H54 (cell line): ENCODE data around the gene KIF21B.

Source experiments
- DNase-seq: peaks from one replicate; pipeline ENCODE4 v3.0.0; 2011; ENCODE audit warnings: low spot score, mixed read lengths; ENCODE audit not compliant: insufficient read length
- FAIRE-seq: peaks from 3 replicates; lab custom pipeline; 2011; peaks lifted over from hg19 to GRCh38; lab: Jason Lieb, UNC
- POLR2A ChIP-seq: IDR thresholded peaks from 2 replicates; pipeline ENCODE4 v1.6.1; 2011; ENCODE audit warnings: low read depth, mild to moderate bottlenecking, low read length

Gene KIF21B

GRCh38 chr1:201004732-201005131 lies 18.8 kb downstream of the KIF21B start:
- TF ChIP-seq POLR2A: no peak

GRCh38 chr1:201004154-201004553 lies 19.4 kb downstream of the KIF21B start:
- DNase-seq (no peak), FAIRE-seq (no peak)
- no peak for TF ChIP-seq POLR2A

More at GRCh38 chr1:201004732-201005131, 18.8 kb downstream of the KIF21B start:
- FAIRE-seq (no peak), DNase-seq (no peak)

- DNase-seq: no peak
- TF ChIP-seq POLR2A: no peak
- no peak for FAIRE-seq
Measured at GRCh38 chr1:201002510-201002909, 21.0 kb downstream of the KIF21B start.

- FAIRE-seq: no peak
- no peak for TF ChIP-seq POLR2A
- DNase-seq: no peak
Measured at GRCh38 chr1:201001962-201002361, 21.6 kb downstream of the KIF21B start.

DNA sequence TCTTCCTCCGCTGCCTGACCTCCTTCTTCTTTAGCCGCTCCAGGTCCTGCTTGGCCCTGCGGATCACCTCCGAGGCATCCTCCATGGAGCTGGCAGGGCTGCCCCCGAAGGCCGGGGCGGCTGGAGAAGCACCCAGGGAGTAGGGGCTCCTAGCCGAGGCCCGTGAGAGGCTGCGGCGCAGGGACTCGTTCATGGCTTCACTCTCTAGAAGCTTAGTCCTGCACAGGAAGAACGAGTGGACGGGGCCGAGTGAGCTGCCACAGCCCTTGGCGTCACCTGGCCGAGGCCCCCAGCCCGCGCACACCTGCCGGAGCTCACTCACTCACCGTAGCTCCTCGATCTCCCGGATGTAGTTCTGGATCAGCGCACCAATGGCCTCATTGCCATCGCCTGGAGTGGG lies 23.1 kb downstream of the KIF21B start:
- FAIRE-seq (no peak), DNase-seq (no peak)
- TF ChIP-seq POLR2A: no peak

GRCh38 chr1:200999667-201000066 lies 23.8 kb downstream of the KIF21B start:
- FAIRE-seq: no peak
- TF ChIP-seq POLR2A: no peak
- no peak for DNase-seq

DNA sequence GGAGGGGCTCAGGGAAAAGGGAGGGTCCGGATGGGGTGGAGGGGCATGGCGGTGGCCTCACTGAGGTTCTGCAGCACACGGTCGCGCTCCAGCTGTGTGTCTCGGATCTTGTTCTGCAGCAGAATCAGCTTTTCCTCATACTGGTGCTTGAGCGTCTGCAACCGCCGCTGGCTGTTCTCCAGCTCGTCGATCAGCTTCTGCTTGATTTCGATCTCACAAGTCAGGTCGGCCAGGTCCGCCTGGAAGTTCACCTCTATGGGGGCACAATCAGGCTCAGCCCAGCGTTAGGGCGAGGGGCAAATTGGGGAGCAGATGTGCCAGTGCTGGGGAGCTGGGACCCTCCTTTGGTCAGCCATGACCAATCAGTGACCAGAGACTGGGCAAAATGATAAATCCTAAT lies 25.2 kb downstream of the KIF21B start:
- TF ChIP-seq POLR2A: no peak
- FAIRE-seq (no peak), DNase-seq (no peak)

- FAIRE-seq (no peak), DNase-seq (no peak)
- no peak for TF ChIP-seq POLR2A
Measured at GRCh38 chr1:200992382-200993048, 31.0 kb downstream of the KIF21B start.

GRCh38 chr1:200991097-200991614 lies 32.4 kb downstream of the KIF21B start:
- no peak for DNase-seq
- no peak for FAIRE-seq
- TF ChIP-seq POLR2A: no peak

DNA sequence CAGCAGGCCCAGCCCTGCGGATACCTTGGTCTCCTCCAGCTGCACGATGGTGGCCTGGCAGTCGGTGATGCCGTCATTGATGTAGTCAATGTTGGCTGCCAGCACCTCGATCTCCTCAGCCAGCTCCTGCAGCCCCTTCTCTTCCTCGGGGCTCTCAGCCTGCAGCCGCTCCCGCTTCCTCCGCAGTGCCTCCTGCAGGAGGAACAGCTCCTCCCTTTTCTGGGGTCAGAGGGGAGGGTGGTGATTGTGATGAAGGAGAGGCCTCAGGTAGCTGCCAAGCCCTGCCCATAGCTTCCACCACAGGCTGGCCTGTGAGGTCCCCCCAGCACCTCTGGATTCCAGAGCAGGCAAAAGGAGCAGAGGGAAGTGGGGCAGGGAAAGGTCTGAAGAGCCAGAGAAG lies 33.4 kb downstream of the KIF21B start:
- DNase-seq: no peak
- FAIRE-seq: no peak
- no peak for TF ChIP-seq POLR2A

DNA sequence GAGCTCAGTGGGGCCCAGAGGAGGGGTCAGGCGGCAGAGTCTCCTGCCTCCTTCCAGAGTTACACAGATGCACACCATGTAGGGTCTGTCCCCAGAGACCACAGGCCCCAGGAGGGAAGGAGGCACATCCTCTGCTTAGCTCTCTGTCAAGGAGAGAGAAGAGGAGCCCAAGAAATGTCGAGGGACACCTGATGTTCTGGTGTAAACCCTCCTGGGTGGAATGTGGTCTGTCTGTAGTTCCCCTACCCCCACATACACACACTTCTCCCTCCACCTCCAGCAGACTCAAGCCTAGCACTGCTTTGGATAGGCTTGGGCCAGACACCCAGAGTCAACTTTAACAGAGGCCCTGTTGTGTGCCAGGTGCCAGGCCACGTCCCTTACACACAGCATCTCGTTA lies 34.2 kb downstream of the KIF21B start:
- TF ChIP-seq POLR2A: no peak
- no peak for DNase-seq
- no peak for FAIRE-seq

- DNase-seq: no peak
- no peak for TF ChIP-seq POLR2A
- FAIRE-seq: no peak
Measured at GRCh38 chr1:200988693-200989092, 34.8 kb downstream of the KIF21B start.

GRCh38 chr1:200985481-200985880 lies 38.0 kb downstream of the KIF21B start:
- no peak for TF ChIP-seq POLR2A
- FAIRE-seq: no peak

DNA sequence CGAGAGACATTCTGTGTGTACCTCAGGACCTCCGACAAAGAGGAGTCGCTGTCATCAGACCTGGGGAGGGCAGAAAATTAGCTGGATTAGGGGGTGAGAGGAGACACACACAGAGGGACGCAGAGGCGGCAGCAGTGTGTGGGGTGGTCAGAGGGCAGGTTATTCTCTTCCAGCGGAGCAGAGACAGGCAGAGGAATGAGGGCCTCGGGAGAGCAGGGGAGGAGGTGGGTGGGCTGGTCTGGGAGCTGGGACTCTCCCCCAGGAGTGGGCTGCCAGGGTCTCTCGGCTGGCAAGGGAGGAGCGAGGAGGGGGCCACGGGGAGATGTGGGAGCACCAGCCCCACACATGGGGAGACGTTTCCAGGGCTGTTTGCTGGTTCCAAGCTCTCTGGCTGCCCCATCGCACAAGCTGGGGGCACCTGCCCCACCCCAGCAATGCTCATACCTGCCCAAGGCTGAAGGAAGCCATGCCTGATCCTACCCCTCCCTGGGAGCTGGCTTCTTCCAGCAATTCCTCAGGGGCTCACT lies 40.4 kb downstream of the KIF21B start:
- FAIRE-seq (no peak), DNase-seq (no peak)
- TF ChIP-seq POLR2A: no peak

More at GRCh38 chr1:200985481-200985880, 38.0 kb downstream of the KIF21B start:
- DNase-seq: no peak
